ENCODE results near the gene C14orf93.
"Not testable (repeated sequence)": the region's sequence is repeated elsewhere in the genome, so short reads cannot be mapped to it uniquely, and the experiment has no call there.

The C14orf93 gene

GRCh38 chr14:23020143-23021128 lies 10.5 kb upstream of the C14orf93 start:
- Mint-ChIP-seq H3K27ac (peak overlapping the region; percentile 99), H3K4me3 (peak overlapping the region; percentile 61), H3K4me1 (peaks cover 67% of the 10 kb centered on the region), H3K9me3 (no peaks in the 10 kb centered on the region), H3K36me3 (ENCODE audit: low read depth) (peaks cover 6% of the 10 kb centered on the region), H3K27me3 (ENCODE audit: low read depth, poor library complexity) (peaks cover 3% of the 10 kb centered on the region)
- TF ChIP-seq CTCF (IDR thresholded peaks at IDR 0.05), result no peak
- DNase-seq, result no peak

GRCh38 chr14:23018107-23018506 lies 8.2 kb upstream of the C14orf93 start:
- Mint-ChIP-seq H3K4me1 (peaks cover 50% of the 10 kb centered on the region), H3K27me3 (ENCODE audit: low read depth, poor library complexity) (peaks cover 3% of the 10 kb centered on the region), H3K4me3 (no peak overlapping the region), H3K36me3 (ENCODE audit: low read depth) (peaks cover 6% of the 10 kb centered on the region), H3K9me3 (no peaks in the 10 kb centered on the region), H3K27ac (no peak overlapping the region)
- TF ChIP-seq CTCF (IDR thresholded peaks at IDR 0.05), result no peak
- no peak for DNase-seq

GRCh38 chr14:23017091-23017490 lies 7.1 kb upstream of the C14orf93 start:
- Mint-ChIP-seq H3K4me1 (peaks cover 46% of the 10 kb centered on the region), H3K27ac (no peak overlapping the region), H3K9me3 (no peaks in the 10 kb centered on the region), H3K27me3 (ENCODE audit: low read depth, poor library complexity) (peaks cover 3% of the 10 kb centered on the region), H3K4me3 (no peak overlapping the region), H3K36me3 (ENCODE audit: low read depth) (peaks cover 6% of the 10 kb centered on the region)
- no peak for DNase-seq
- no peak for TF ChIP-seq CTCF (IDR thresholded peaks at IDR 0.05)

GRCh38 chr14:23015618-23016017 lies 5.7 kb upstream of the C14orf93 start:
- Mint-ChIP-seq H3K4me1 (peaks cover 36% of the 10 kb centered on the region), H3K4me3 (peak overlapping the region; percentile 12), H3K36me3 (ENCODE audit: low read depth) (peaks cover 6% of the 10 kb centered on the region), H3K27ac (peak overlapping the region; percentile 87), H3K27me3 (ENCODE audit: low read depth, poor library complexity) (peaks cover 3% of the 10 kb centered on the region), H3K9me3 (peaks cover 4% of the 10 kb centered on the region)
- TF ChIP-seq CTCF (IDR thresholded peaks at IDR 0.05), result no peak
- no peak for DNase-seq

- not testable (repeated sequence) for H3K9me3 Mint-ChIP-seq; H3K27me3 Mint-ChIP-seq (ENCODE audit: low read depth, poor library complexity); DNase-seq; H3K4me3 Mint-ChIP-seq; H3K27ac Mint-ChIP-seq
- Mint-ChIP-seq H3K36me3 (ENCODE audit: low read depth) (peaks cover 10% of the 10 kb centered on the region), H3K4me1 (peaks cover 47% of the 10 kb centered on the region)
These were observed 3.8 kb upstream of the C14orf93 start for GRCh38 chr14:23013749-23014054.

GRCh38 chr14:23013054-23013748 lies 3.3 kb upstream of the C14orf93 start:
- peaks cover 13% of the 10 kb centered on the region for H3K36me3 Mint-ChIP-seq (ENCODE audit: low read depth)
- peak overlapping the region; percentile 81 for H3K27ac Mint-ChIP-seq
- no peak for TF ChIP-seq CTCF (IDR thresholded peaks at IDR 0.05)
- peaks cover 51% of the 10 kb centered on the region for H3K4me1 Mint-ChIP-seq
- peaks cover 13% of the 10 kb centered on the region for H3K9me3 Mint-ChIP-seq
- DNase-seq, result no peak
- H3K4me3 Mint-ChIP-seq, result no peak overlapping the region
- H3K27me3 Mint-ChIP-seq (ENCODE audit: low read depth, poor library complexity), result peaks cover 3% of the 10 kb centered on the region

All from nephron progenitor cell (in vitro differentiated cells).